Kidney (tissue), 14 donors: ENCODE data around the gene FGGY. TPM values are rescaled to one million over a fixed set of nuclear protein-coding genes. Genes with fewer than 3 reads are reported as not detected.

Experiments used
- DNase-seq, 5 donors: peaks; one replicate each; pipeline ENCODE4 v3.0.0-alpha.2; 2013 to 2020
- FAIRE-seq: peaks from 2 replicates; lab custom pipeline; 2012; peaks lifted over from hg19 to GRCh38; lab: Jason Lieb, UNC
- H3K27ac ChIP-seq, 2 donors: one replicate each; pipeline ENCODE4 v1.7.0; 2013; ENCODE audit warnings: low read depth in 2 of 2, low read length in 2 of 2, inconsistent platforms in 1 of 2
- H3K27me3 ChIP-seq: one replicate; pipeline ENCODE4 v1.7.1; 2013; ENCODE audit warnings: low read length, inconsistent platforms; ENCODE audit not compliant: control insufficient read depth, insufficient read depth
- H3K36me3 ChIP-seq, 3 donors: one replicate each; pipeline versions ENCODE4 v1.7.0 to v1.7.1; 2013; ENCODE audit warnings: low read length in 3 of 3, control low read depth in 1 of 3, inconsistent platforms in 1 of 3; ENCODE audit not compliant: insufficient read depth in 3 of 3, control insufficient read depth in 2 of 3
- H3K4me1 ChIP-seq, 3 donors: one replicate each; pipeline versions ENCODE4 v1.7.0 to v1.7.1; 2013; ENCODE audit warnings: low read length in 3 of 3, inconsistent platforms in 1 of 3, low read depth in 1 of 3; ENCODE audit not compliant: control insufficient read depth in 2 of 3, insufficient read depth in 2 of 3
- H3K4me3 ChIP-seq, 3 donors: one replicate each; pipeline versions ENCODE4 v1.7.0 to v1.8.1; 2013; ENCODE audit warnings: low read length in 3 of 3, control low read depth in 1 of 3, inconsistent platforms in 1 of 3
- H3K9ac ChIP-seq, 3 donors: one replicate each; pipeline versions ENCODE4 v1.7.0 to v1.7.1; 2013; ENCODE audit warnings: low read length in 3 of 3, control low read depth in 1 of 3, inconsistent platforms in 1 of 3
- H3K9me3 ChIP-seq, 3 donors: one replicate each; pipeline versions ENCODE4 v1.7.0 to v1.7.1; 2013; ENCODE audit warnings: low read length in 3 of 3, control low read depth in 1 of 3, inconsistent platforms in 1 of 3; ENCODE audit not compliant: control insufficient read depth in 2 of 3, insufficient read depth in 1 of 3
- intact Hi-C: fragments of 100-400 bp; cut with DNase I; formaldehyde crosslinking; loops from one replicate; pipeline ENCODE4 v1.11.1; 2022
- polyA plus RNA-seq: library from polyadenylated mRNA; stranded (reverse); fragments of 350-450 nt; fragmentation: Illumina TruSeq; extraction: RNeasy Lipid Tissue Mini Kit (QIAGEN cat#74804); gene quantifications from one replicate; pipeline ENCODE4 v1.2.3, GENCODE V29; 2014; ENCODE audit warnings: low read depth, low replicate concordance; ENCODE audit not compliant: insufficient read depth
- total RNA-seq: library from RNA; stranded (reverse); fragmentation: NEBNext Ultra II Directional; extraction: Animal tissue kit (Norgen Biotek cat#: 25700); gene quantifications from one replicate; pipeline ENCODE4 v1.2.1, GENCODE V29; 2021
- TF ChIP-seq, protein P1 (sequence below): IDR thresholded peaks from 3 replicates; pipeline ENCODE4 v1.5.1; 2012; ENCODE audit warnings: mild to moderate bottlenecking, moderate library complexity, borderline replicate concordance; ENCODE audit not compliant: insufficient read depth; ENCODE audit errors: extremely low read depth
- donor health status: control.
- donor health status: control.
- donor health status: control.
- donor health status: control.
- donor health status: control.
- donor health status: DM: yes; HTN: yes; CAD: no.
- donor health status: Normal renal cell carcinoma (clear cell type).

FGGY gene
- total and polyA plus RNA-seq, 2 donors from 2014 or later = 11.2 to 31.0 TPM

DNA sequence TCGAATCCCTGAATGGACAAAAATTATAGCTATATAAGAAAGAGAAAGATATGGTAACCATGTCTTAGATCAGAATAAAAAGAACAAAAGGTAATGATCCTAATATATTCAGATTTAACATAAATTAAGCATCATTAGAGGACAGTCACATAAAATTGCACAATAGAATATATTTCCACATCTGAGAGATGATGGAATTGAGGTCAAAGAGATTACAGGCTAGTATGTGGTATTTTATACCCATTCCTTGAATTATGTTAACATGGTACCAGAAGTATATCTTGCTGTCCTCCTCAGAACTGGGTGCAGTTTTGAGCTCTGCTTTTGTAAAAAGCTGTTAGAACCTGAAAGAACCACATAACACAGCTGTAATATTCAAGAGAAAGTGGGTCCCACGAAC, 272.3 kb downstream of the FGGY start:
- Histone ChIP-seq H3K9ac (no peak overlapping the region), H3K4me1 (no peaks in the 10 kb centered on the region), H3K36me3 (no peaks in the 10 kb centered on the region), H3K27ac (no peak overlapping the region), H3K4me3 (no peak overlapping the region), H3K27me3 (no peaks in the 10 kb centered on the region), H3K9me3 (peaks cover 0 to 5% (median 0%) of the 10 kb centered on the region in 3 donors)
- intact Hi-C loops = no loop called here
- DNase-seq (no peak), FAIRE-seq (no peak)
- TF ChIP-seq, protein P1, sequence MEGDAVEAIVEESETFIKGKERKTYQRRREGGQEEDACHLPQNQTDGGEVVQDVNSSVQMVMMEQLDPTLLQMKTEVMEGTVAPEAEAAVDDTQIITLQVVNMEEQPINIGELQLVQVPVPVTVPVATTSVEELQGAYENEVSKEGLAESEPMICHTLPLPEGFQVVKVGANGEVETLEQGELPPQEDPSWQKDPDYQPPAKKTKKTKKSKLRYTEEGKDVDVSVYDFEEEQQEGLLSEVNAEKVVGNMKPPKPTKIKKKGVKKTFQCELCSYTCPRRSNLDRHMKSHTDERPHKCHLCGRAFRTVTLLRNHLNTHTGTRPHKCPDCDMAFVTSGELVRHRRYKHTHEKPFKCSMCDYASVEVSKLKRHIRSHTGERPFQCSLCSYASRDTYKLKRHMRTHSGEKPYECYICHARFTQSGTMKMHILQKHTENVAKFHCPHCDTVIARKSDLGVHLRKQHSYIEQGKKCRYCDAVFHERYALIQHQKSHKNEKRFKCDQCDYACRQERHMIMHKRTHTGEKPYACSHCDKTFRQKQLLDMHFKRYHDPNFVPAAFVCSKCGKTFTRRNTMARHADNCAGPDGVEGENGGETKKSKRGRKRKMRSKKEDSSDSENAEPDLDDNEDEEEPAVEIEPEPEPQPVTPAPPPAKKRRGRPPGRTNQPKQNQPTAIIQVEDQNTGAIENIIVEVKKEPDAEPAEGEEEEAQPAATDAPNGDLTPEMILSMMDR = no peak

DNA sequence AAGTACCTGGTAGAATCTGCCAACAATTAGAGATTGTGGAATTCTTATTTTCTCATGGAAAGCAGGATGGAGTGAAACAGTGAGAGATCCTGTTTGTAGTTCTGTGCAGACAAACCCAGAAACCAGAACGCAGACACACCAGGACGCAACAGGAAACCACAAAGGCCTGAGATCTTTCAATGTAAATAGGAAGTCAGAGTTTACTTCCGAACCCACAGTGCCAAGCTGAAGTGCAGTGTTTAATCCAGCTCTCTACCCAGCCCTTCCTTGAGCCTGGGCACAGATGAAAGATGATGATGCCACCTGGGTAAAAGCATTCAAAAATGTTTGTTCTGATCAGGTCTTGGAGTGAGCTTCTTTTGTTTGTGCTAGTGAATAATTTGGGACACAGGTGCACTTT, 273.6 kb downstream of the FGGY start:
- no peak for DNase-seq

GRCh38 chr1:59574085-59574484, 277.2 kb downstream of the FGGY start:
- intact Hi-C loops = no loop called here
- Histone ChIP-seq H3K9ac (no peak overlapping the region), H3K36me3 (no peaks in the 10 kb centered on the region), H3K27me3 (no peaks in the 10 kb centered on the region), H3K4me3 (no peak overlapping the region), H3K27ac (no peak overlapping the region), H3K9me3 (peaks cover 0 to 6% (median 0%) of the 10 kb centered on the region in 3 donors), H3K4me1 (no peaks in the 10 kb centered on the region)
- no peak for DNase-seq
- no peak for FAIRE-seq
- TF ChIP-seq, protein P1 = no peak

More for the DNA sequence above, 273.6 kb downstream of the FGGY start:
- H3K36me3 ChIP-seq = no peaks in the 10 kb centered on the region
- H3K9me3 ChIP-seq = peaks cover 0 to 6% (median 0%) of the 10 kb centered on the region in 3 donors
- no peak overlapping the region for H3K9ac ChIP-seq
- no peaks in the 10 kb centered on the region for H3K4me1 ChIP-seq
- intact Hi-C loops = no loop called here
- no peak overlapping the region for H3K4me3 ChIP-seq
- no peaks in the 10 kb centered on the region for H3K27me3 ChIP-seq
- H3K27ac ChIP-seq = no peak overlapping the region
- FAIRE-seq = no peak
- TF ChIP-seq, protein P1 = no peak

- no peak overlapping the region for H3K9ac ChIP-seq
- H3K4me3 ChIP-seq = no peak overlapping the region
- intact Hi-C loops = no loop called here
- FAIRE-seq (no peak), DNase-seq (no peak)
- H3K36me3 ChIP-seq = peaks cover 0 to 2% (median 0%) of the 10 kb centered on the region in 3 donors
- H3K9me3 ChIP-seq = peaks cover 0 to 6% (median 0%) of the 10 kb centered on the region in 3 donors
- TF ChIP-seq, protein P1 = no peak
- no peak overlapping the region for H3K27ac ChIP-seq
- H3K4me1 ChIP-seq = no peaks in the 10 kb centered on the region
- H3K27me3 ChIP-seq = no peaks in the 10 kb centered on the region
Measured at GRCh38 chr1:59577774-59578173, 280.9 kb downstream of the FGGY start.
